GM23248 (cell line): ENCODE results near the gene AZGP1. TPM values are rescaled to one million over a fixed set of nuclear protein-coding genes. Genes with fewer than 3 reads are reported as not detected.
A peak's percentile ranks its signal among the peaks of the same experiment; 100 is the strongest.

Experiments used
- DNase-seq: peaks from one replicate; pipeline ENCODE4 v3.0.0-alpha.2; 2015
- H2AFZ ChIP-seq: fragments of 200-600 bp; sonication (generic); 2 replicates; pipeline ENCODE4 v1.6.1; 2016; ENCODE audit warnings: antibody characterized with exemption
- H3F3A ChIP-seq: fragments of 200-600 bp; sonication (generic); 2 replicates; pipeline ENCODE4 v1.6.1; 2016; ENCODE audit warnings: mild to moderate bottlenecking, antibody characterized with exemption, mixed run types; ENCODE audit not compliant: insufficient read depth
- H3K27ac ChIP-seq: fragments of 200-600 bp; sonication (generic); 2 replicates; pipeline ENCODE4 v1.5.1; 2016; ENCODE audit warnings: mild to moderate bottlenecking
- H3K27me3 ChIP-seq: fragments of 200-600 bp; sonication (generic); replicated peaks from 2 replicates; pipeline ENCODE4 v1.6.1; 2016; ENCODE audit warnings: mild to moderate bottlenecking; ENCODE audit not compliant: insufficient read depth
- H3K36me3 ChIP-seq: fragments of 200-600 bp; sonication (generic); 2 replicates; pipeline ENCODE4 v1.6.1; 2016; ENCODE audit warnings: low read depth, mild to moderate bottlenecking
- H3K4me1 ChIP-seq: fragments of 200-600 bp; sonication (generic); 2 replicates; pipeline ENCODE4 v1.6.1; 2016; ENCODE audit warnings: mild to moderate bottlenecking; ENCODE audit not compliant: insufficient read depth
- H3K4me2 ChIP-seq: fragments of 200-600 bp; sonication (generic); one replicate; pipeline ENCODE4 v1.6.1; 2016; ENCODE audit warnings: mild to moderate bottlenecking; ENCODE audit not compliant: unreplicated experiment
- H3K4me3 ChIP-seq: fragments of 200-600 bp; sonication (generic); 2 replicates; pipeline ENCODE4 v1.5.1; 2016; ENCODE audit warnings: mild to moderate bottlenecking
- H3K79me2 ChIP-seq: fragments of 200-600 bp; sonication (generic); 2 replicates; pipeline ENCODE4 v1.6.1; 2016; ENCODE audit warnings: mild to moderate bottlenecking; ENCODE audit not compliant: insufficient read depth
- H3K9ac ChIP-seq: fragments of 200-600 bp; sonication (generic); 2 replicates; pipeline ENCODE4 v1.6.1; 2016; ENCODE audit warnings: mild to moderate bottlenecking
- H3K9me2 ChIP-seq: fragments of 200-600 bp; sonication (generic); 2 replicates; pipeline ENCODE4 v1.6.1; 2016; ENCODE audit warnings: mixed run types, mild to moderate bottlenecking, moderate library complexity; ENCODE audit not compliant: insufficient read depth
- H3K9me3 ChIP-seq: fragments of 200-600 bp; sonication (generic); one replicate; pipeline ENCODE4 v1.6.1; 2017; ENCODE audit warnings: low read depth
- H4K20me1 ChIP-seq: fragments of 200-600 bp; sonication (generic); 2 replicates; pipeline ENCODE4 v1.6.0; 2016; ENCODE audit not compliant: insufficient read depth
- EZH2 ChIP-seq: fragments of 200-600 bp; sonication (generic); IDR thresholded peaks from 2 replicates; pipeline ENCODE4 v1.6.1; 2018; ENCODE audit warnings: antibody characterized with exemption, mild to moderate bottlenecking; ENCODE audit not compliant: insufficient read depth, poor library complexity, severe bottlenecking
- EZH2phosphoT487 ChIP-seq: fragments of 200-600 bp; sonication (generic); IDR thresholded peaks from 2 replicates; pipeline ENCODE4 v1.6.1; 2018; ENCODE audit warnings: antibody characterized with exemption, moderate library complexity, mild to moderate bottlenecking, low read depth; ENCODE audit not compliant: insufficient read depth
- WGBS, 2 experiments: methylation state at CpG; one replicate each; pipeline ENCODE4 v1.1.6; 2015 to 2017; ENCODE audit warnings: low lambda C conversion rate in 2 of 2, low coverage in 1 of 2; ENCODE audit errors: missing lambda C conversion rate in 2 of 2; 5-methylcytosine and 5-hydroxymethylcytosine counted together
- in situ Hi-C: fragments of 300-500 bp; cut with MboI; formaldehyde crosslinking; loops from 2 replicates; pipeline ENCODE4 v1.15.0; 2020
- polyA plus RNA-seq: library from polyadenylated mRNA; unstranded; fragments of >200 nt; fragmentation: Nextera tagmentation; extraction: Ambion mirVana; gene quantifications from 2 replicates; pipeline ENCODE4 v1.2.1, GENCODE V29; 2016
- total RNA-seq: library from RNA; depleted of rRNA; stranded (reverse); fragments of >200 nt; shearing (Covaris generic); gene quantifications from 2 replicates; pipeline ENCODE4 v1.2.3, GENCODE V29; 2014; rRNA removed

AZGP1 gene
- total RNA-seq (not detected in 2 replicates), polyA plus RNA-seq (not detected in 2 replicates)

GRCh38 chr7:99975782-99976521 lies at the start of gene AZGP1:
Gene AZGP1, minus strand, starts transcription at chr7:99976031. Its CDS starts 11 bp downstream, at chr7:99976020.
- in situ Hi-C loops = no loop called here
- Histone ChIP-seq H3K9ac (no peak within 1 kb of the TSS), H3K27ac (no peak within 1 kb of the TSS), H3K4me1 (no peaks in the 10 kb centered on the region), H3K79me2 (no peaks in the 10 kb centered on the region), H4K20me1 (no peaks in the 10 kb centered on the region), H3K27me3 (peaks cover 4% of the 10 kb centered on the region; the same call in 1 of the 2 replicates), H3K9me2 (no peaks in the 10 kb centered on the region), H2AFZ (no peak within 1 kb of the TSS), H3K4me3 (no peak within 1 kb of the TSS), H3K36me3 (no peaks in the 10 kb centered on the region), H3F3A (no peaks in the 10 kb centered on the region), H3K9me3 (no peaks in the 10 kb centered on the region), H3K4me2 (no peak within 1 kb of the TSS)
- DNase-seq = peak; percentile 21
- TF ChIP-seq EZH2 (no peak), EZH2phosphoT487 (no peak)
- 63 to 65% methylated on average over 5 of the region's 5 CpGs for WGBS, 2 experiments

- 89 to 92% methylated on average over 12 of the region's 12 CpGs for WGBS, 2 experiments
- H3K4me2 ChIP-seq = no peak overlapping the region
- H3K27me3 ChIP-seq = no peaks in the 10 kb centered on the region
- no peak overlapping the region for H2AFZ ChIP-seq
- H3K4me3 ChIP-seq = no peak overlapping the region
- no peak for TF ChIP-seq EZH2phosphoT487
- no peak for TF ChIP-seq EZH2
- H3K9me2 ChIP-seq = no peaks in the 10 kb centered on the region
- H3K27ac ChIP-seq = no peak overlapping the region
- H3K9me3 ChIP-seq = no peaks in the 10 kb centered on the region
- H3F3A ChIP-seq = peaks cover 15% of the 10 kb centered on the region; the same call in 1 of the 2 replicates
- peaks cover 9% of the 10 kb centered on the region for H3K4me1 ChIP-seq
- H3K36me3 ChIP-seq = peaks cover 41% of the 10 kb centered on the region
- no peak for DNase-seq
- in situ Hi-C loops = no loop called here
- H3K9ac ChIP-seq = no peak overlapping the region
- peaks cover 70% of the 10 kb centered on the region for H3K79me2 ChIP-seq
- H4K20me1 ChIP-seq = no peaks in the 10 kb centered on the region
Observed at GRCh38 chr7:100024020-100024619, 48.3 kb upstream of the AZGP1 start.

- no peak for DNase-seq
- Histone ChIP-seq H3K9me2 (no peaks in the 10 kb centered on the region), H3K27ac (no peak overlapping the region), H4K20me1 (no peaks in the 10 kb centered on the region), H3F3A (peaks cover 15% of the 10 kb centered on the region; the same call in 1 of the 2 replicates), H3K27me3 (no peaks in the 10 kb centered on the region), H3K4me3 (no peak overlapping the region), H3K9me3 (no peaks in the 10 kb centered on the region), H3K36me3 (peaks cover 39% of the 10 kb centered on the region), H3K4me2 (no peak overlapping the region), H3K4me1 (peaks cover 9% of the 10 kb centered on the region), H3K9ac (no peak overlapping the region), H2AFZ (no peak overlapping the region), H3K79me2 (peaks cover 76% of the 10 kb centered on the region)
- 93 to 98% methylated on average over 12 of the region's 12 CpGs for WGBS, 2 experiments
- TF ChIP-seq EZH2 = no peak
- in situ Hi-C loops = no loop called here
Observed at GRCh38 chr7:100023526-100023925, 47.7 kb upstream of the AZGP1 start.

- in situ Hi-C loops = no loop called here
- no peaks in the 10 kb centered on the region for H3K27me3 ChIP-seq
- no peak for DNase-seq
Observed at GRCh38 chr7:100022621-100023020, 46.8 kb upstream of the AZGP1 start.

More at GRCh38 chr7:100022621-100023020, 46.8 kb upstream of the AZGP1 start:
- WGBS, 2 experiments = 55 to 58% methylated on average over 5 of the region's 5 CpGs
- Histone ChIP-seq H3K27ac (no peak overlapping the region), H3K4me1 (peaks cover 14% of the 10 kb centered on the region), H3K79me2 (peaks cover 80% of the 10 kb centered on the region), H3K36me3 (peaks cover 31% of the 10 kb centered on the region), H3F3A (peaks cover 15% of the 10 kb centered on the region; the same call in 1 of the 2 replicates), H2AFZ (no peak overlapping the region), H3K4me2 (no peak overlapping the region), H3K9me2 (no peaks in the 10 kb centered on the region), H3K4me3 (no peak overlapping the region), H3K9me3 (no peaks in the 10 kb centered on the region), H4K20me1 (no peaks in the 10 kb centered on the region), H3K9ac (no peak overlapping the region)
- no peak for TF ChIP-seq EZH2phosphoT487
- no peak for TF ChIP-seq EZH2
